Keratinocyte (primary cell): ENCODE data around the gene LRP1B.

Experiments used
- EZH2 ChIP-seq: IDR thresholded peaks from one replicate; pipeline ENCODE4 v1.6.1; 2012; ENCODE audit warnings: inconsistent platforms, mild to moderate bottlenecking, low read length, moderate library complexity
- TF ChIP-seq, protein P1 (sequence below), 3 experiments: IDR thresholded peaks in 1 of 3; conservative IDR thresholded peaks in 1 of 3; optimal IDR thresholded peaks in 1 of 3; 2 replicates in 2 of 3; 3 replicates in 1 of 3; pipeline versions ENCODE3 to v1.5.1; 2011; ENCODE audit warnings: low read length in 3 of 3, mild to moderate bottlenecking in 3 of 3, moderate library complexity in 2 of 3, control low read depth in 1 of 3, inconsistent platforms in 1 of 3; ENCODE audit not compliant: insufficient read depth in 2 of 3; ENCODE audit errors: extremely low read depth in 1 of 3

GRCh38 chr2:141652308-141652707 is 478.5 kb downstream of the LRP1B start:
- TF ChIP-seq, protein P1, sequence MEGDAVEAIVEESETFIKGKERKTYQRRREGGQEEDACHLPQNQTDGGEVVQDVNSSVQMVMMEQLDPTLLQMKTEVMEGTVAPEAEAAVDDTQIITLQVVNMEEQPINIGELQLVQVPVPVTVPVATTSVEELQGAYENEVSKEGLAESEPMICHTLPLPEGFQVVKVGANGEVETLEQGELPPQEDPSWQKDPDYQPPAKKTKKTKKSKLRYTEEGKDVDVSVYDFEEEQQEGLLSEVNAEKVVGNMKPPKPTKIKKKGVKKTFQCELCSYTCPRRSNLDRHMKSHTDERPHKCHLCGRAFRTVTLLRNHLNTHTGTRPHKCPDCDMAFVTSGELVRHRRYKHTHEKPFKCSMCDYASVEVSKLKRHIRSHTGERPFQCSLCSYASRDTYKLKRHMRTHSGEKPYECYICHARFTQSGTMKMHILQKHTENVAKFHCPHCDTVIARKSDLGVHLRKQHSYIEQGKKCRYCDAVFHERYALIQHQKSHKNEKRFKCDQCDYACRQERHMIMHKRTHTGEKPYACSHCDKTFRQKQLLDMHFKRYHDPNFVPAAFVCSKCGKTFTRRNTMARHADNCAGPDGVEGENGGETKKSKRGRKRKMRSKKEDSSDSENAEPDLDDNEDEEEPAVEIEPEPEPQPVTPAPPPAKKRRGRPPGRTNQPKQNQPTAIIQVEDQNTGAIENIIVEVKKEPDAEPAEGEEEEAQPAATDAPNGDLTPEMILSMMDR (optimal IDR thresholded peaks at IDR 0.05 in 1 of 3, IDR thresholded peaks at IDR 0.05 in 1 of 3, conservative IDR thresholded peaks at IDR 0.05 in 1 of 3; ENCODE audit: extremely low read depth in 1 of 3, insufficient read depth in 2 of 3, low read length in 3 of 3): no peak
- no peak for TF ChIP-seq EZH2
